ELR (cell line): Measurements from ENCODE around the gene P2RX3.
A peak's percentile ranks its signal among the peaks of the same experiment; 100 is the strongest.

Source experiments
- DNase-seq: peaks from one replicate; pipeline ENCODE4 v3.0.0-alpha.2; 2015; ENCODE audit warnings: low read depth

P2RX3 gene

GRCh38 chr11:57373146-57373545, 35.0 kb downstream of the P2RX3 start:
- no peak for DNase-seq

GRCh38 chr11:57374966-57375365, 36.8 kb downstream of the P2RX3 start:
- DNase-seq = no peak

DNA sequence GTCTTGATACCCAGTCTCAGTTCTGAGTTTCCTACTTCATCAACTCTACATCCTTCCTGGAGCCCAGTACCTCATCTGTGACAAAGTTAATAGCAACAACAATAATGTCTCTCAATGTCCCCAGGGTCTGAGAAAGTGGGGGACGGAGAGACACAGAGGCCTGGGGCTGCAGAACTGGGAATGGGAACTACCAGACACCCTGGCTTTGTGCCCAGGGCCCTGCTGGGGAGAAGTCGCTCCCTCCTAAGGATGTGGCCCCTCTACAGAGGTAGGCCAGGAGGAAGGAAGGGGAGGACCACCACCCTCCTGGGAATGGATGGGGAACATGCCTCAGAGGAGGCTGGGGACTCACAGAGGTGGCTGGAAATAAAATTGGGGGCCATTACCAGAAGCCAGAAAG, 37.3 kb downstream of the P2RX3 start:
- no peak for DNase-seq

DNA sequence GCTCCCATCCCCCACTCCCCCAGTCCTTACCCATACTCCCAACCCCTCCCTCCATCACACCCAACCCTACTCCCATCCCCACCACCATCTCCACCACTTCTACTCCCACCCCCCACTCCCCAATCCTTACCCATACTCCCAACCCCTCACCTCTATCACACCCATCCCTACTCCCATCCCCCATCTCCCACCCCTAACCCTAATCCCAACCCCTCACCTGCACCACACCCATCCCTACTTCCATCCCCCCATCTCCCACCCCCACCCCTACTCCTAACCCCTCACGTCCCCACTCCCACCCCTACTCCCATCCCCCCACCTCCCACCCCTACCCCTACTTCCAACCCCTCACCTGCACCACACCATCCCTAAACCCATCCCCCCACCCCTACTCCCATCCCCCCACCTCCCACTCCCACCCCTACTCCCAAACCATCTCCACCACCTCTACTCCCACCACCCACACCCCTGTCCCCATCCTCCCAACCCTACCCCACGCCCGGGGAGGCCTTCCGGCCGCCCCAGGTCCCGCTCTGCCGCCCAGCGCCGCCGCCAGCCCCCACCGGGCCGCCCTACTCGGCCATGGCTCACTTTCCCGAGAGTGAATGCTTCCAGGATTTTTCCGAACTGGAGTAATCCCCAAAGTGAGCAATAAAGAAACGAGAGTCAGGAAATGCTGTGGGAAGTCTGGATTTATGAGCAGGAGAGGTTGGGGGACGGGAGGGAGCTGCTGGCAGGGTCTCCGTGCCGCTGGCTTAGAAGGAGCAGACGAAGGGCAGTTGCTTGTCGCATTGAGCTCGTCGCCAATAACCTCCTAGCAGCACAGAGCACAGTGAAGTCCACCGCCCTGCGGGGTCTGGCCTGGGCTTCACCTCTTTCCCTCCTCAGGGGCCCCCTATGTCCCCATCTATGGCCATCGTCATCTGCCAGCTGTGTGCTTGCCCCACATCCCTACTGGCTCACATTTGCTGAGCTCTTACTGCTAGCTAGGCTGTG, 38.2 kb downstream of the P2RX3 start:
- no peak for DNase-seq

GRCh38 chr11:57377107-57377506, 39.0 kb downstream of the P2RX3 start:
- DNase-seq = peak; percentile 10

- DNase-seq = no peak
Observed at GRCh38 chr11:57378186-57378585, 40.0 kb downstream of the P2RX3 start.

GRCh38 chr11:57379732-57380131, 41.6 kb downstream of the P2RX3 start:
- DNase-seq = peak; percentile 36

- DNase-seq = no peak
Observed at GRCh38 chr11:57380975-57381374, 42.8 kb downstream of the P2RX3 start, which contains the start of gene PRG3. Gene PRG3 (minus strand): TSS chr11:57381150. CDS start chr11:57380708, 442 bp downstream.

- no peak for DNase-seq
Observed at GRCh38 chr11:57386178-57386940, 48.2 kb downstream of the P2RX3 start.

DNA sequence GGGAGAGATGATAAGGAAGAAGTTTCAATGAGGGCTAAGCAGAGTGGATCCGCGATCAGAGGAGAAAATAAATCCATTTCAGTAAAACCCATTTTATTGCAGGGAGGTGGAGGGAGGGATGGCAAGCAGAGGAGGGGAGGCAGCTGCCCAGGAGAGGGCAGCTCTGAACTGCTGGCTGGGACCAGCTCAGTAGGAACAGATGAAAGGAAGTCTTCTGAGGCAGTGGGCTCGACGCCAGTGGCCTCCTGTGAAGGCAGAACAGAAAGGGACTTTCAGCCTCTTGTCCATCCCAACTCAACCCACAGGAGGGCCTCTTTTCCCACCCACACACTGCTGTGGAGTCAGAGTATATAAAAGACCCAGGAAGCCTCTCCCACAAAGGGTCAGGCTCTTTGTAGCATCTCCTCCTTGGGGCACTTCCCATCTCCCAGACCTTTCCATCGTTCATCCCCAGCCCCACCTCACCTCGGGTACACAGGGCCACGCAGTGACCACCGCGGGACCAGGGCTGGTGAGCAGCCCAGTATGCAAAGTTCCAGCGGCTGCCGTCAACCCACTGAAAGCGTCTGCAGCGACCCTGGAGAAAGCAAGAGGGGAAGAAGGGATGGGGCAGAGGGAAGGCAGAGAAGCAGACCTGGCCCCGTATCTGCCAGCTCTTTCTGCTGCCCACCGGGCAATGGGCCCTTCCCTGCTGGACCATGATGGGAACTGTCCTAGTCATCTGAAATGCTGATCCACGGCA, 49.3 kb downstream of the P2RX3 start:
- no peak for DNase-seq

- no peak for DNase-seq
Observed at GRCh38 chr11:57390535-57390934, 52.4 kb downstream of the P2RX3 start, which contains the start of gene PRG2. Gene PRG2 (minus strand): TSS chr11:57390650. CDS start chr11:57389944, 706 bp downstream.

GRCh38 chr11:57391111-57391510, 53.0 kb downstream of the P2RX3 start:
- no peak for DNase-seq

DNA sequence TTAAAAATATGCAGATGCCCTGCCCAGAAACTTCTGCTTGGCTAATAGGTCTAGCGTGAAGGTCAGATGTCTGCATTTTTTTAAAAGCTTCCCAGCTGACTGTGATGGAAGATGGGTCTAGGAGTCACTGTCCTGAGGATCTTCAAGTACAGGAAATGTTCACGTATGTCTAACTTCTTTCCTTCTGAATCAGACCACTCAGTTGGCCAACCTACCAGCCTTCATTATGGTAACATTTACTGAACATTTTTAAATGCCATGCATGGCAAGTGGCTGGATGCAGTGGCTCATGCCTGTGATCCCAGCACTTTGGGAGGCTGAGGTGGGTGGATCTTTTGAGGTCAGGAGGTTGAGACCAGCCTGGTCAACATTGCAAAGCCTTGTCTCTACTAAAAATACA, 53.4 kb downstream of the P2RX3 start:
- no peak for DNase-seq

- no peak for DNase-seq
Observed at GRCh38 chr11:57392066-57392762, 54.1 kb downstream of the P2RX3 start.

DNA sequence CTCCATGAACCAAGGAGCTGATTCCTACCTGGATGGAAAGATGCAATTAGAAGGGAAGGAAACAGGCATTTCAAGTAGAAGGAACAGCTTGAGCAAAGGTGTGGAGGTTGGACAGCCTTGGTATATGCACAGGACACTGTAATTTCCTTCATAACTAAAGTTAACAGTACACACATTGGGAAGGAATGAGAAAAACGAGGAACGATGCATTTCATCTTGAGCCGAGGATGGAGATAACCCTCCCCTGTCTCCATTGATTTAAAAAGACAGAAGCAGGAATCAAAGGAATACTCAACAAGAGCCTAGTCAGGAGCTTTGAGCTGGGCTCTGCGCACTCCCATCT, 54.6 kb downstream of the P2RX3 start:
- no peak for DNase-seq

DNA sequence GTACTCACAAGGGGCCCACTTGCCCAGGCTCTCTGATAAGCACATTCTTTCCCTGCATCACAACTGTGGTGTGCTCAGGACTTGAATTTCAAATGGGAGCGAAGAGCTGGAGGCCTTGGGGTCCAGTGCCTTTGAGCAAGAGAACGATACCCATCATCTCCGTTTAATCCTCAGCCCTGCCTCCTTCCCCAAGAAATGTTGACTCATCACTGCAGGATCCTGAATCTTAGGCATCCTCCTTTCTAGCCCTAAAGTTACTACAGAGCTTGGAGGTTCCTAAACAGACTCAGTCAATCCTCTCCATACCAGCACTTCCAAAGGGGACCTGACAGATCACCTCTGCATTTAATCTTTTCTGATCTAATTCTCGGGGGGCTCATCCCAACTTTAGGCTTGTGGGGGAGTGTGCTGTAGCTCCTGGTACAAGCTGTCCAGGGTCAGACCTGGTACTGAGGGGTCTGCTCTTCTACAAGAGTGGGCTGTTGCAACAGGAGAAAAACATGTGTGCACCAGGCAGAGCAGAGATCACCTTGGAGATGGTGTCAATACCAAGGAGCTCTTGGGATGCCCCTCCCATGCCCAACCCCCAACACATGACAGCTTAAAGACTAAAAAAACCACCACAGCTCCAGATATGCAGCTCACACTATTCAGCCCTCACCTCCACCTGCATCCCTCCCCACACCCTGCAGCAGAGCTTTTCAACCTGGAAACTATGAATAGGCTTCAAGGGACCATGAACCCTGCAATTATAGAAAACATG, 56.2 kb downstream of the P2RX3 start:
- DNase-seq = no peak

GRCh38 chr11:57395905-57396623, 57.9 kb downstream of the P2RX3 start:
- DNase-seq = no peak

DNA sequence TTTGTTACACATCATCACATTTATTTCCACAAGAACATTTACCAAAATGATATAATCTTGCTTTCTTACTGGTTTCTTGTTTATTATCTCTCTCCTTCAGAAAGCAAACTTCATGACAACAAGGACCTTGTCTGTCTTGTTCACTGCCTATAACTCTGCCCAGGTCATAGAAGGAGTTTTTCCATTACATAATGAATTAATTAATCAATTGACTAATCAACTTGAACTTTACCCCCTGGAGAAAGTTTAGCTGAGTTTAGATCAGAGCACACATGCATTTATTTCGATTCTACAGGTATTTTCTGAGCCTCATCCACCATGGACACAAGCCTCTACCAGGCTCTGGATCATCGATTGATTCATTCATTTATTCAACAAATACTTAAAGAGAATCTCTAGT, 58.6 kb downstream of the P2RX3 start:
- no peak for DNase-seq

- DNase-seq = no peak
Observed at GRCh38 chr11:57397394-57397990, 59.3 kb downstream of the P2RX3 start.

- DNase-seq = peak; percentile 69
Observed at GRCh38 chr11:57399221-57399620, 61.1 kb downstream of the P2RX3 start.
